ENCODE data around the gene PLCD3.
"Not testable (repeated sequence)": the region's sequence is repeated elsewhere in the genome, so short reads cannot be mapped to it uniquely, and the experiment has no call there.

Gene PLCD3

DNA sequence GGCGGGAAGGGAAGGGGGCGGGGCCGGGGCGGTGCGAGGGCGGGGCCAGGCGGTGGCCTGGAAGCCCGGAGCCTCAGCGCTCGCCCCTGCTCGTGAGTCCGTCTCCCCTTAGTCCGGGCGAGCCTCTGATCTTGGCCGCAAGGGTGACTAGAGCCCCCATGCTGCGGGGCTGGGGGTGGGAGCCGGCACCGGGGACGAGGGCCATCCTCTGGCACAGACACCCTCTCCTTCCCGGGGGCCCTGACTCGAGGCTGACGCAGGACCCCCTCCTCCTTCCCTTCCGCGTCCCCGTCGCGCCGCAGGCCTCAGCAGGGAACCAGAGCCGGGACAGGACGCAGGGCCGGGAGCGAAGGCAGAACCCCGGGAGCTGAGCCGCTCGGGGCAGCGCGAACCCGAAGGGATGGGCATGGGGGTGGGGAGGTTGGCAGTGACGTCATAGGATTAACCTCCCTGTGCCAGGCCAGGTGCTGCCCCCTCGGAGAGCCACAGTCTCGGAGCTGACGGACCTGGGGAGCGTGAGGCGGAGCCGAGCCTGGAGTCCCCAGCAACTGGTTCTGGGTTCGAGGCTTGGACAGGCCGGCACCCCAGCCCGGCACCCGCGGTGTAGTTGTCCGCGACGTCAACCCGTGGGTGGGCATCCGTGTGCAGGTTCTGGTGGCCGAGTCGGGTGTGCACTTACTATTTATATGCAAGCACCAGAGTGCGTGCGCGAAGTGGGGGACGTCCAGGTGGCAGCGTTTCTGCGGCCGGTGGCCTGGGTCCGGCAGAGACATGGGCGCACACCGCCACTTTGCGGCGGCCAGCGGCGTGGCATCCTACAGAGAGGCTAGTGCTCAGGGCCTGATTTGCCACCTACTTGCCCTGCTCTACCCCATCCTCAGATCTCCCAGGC lies 503 bp upstream of the PLCD3 start:
- peak; percentile 67 for DNase-seq

DNA sequence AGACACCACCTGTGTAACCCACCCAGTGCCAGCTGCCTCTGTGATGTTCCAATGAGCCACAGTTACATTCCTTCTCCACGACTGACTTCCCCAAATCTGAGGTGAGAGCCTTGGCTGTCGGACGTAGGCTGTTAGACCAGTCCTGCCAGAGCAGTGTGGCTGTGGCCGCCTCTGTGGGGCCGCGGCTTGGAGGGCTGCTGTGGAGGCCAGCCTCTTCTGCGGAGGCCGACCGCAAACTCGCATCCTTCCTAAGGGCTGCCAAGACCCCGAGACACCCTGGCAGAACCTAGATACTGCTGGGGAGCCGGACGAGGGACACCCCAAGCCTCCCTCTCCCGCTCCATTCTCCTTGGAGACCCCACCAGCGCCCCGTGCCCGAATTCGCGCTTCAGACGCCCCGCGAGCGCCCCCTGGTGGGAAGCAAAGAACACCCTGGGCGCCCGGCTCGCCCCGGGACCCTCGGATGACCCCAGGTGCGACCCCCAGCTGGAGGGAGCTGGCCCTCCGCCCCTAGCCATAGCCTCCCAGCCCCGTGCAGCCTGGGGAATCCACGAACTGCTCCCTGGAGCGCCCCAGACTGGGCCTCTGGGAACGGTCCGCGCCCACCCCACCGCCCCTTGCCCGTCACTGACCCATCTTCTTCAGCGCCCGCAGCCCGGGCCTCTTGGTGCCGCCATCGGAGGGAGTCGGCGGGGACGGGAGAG lies 547 bp downstream of the PLCD3 start:
- peak; percentile 26 for DNase-seq

DNA sequence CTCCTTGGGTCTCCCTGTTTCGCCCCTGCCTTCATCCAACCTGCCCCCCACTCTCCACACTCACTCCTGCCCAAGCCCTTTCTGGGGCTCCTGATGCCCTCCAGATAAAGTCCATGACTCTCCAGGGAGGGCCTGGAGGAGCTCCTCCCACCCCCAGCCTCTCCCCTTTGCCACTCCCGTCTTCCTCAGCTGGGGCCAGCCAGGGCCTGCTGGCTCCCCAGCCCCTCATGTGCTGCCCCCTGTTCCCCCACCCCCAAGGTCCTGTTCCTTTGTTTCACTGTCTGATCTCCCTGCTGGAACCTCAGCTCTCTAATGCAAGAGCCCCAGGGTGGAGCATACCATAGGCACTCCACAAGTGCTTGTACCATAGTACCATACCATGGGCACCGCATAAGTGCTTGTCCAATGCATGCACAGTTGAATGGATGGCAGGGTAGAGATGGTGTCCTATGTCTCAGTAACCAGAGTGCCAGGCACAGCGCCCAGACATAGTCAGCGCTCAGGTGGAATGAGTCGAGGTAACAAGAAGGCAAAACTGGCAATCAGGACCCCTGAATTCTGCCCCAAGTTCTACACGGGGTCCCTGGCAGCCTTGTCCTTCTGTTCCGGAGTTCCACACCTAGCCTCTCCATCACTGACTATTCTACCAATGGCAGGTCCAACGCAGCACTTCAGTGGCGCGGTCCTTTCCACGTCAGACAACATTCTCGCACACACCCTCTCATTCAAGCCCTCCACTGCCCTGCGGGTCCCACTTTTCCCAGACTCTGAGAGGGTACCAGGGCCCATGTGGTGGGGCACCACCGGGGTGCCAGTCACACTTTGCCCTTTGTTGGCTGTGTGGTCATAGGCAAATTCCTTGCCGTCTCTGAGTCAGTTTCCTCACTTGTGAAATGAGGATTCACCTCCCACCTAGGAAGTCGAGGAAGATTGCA lies 1.4 kb downstream of the PLCD3 start:
- no peak for DNase-seq

DNA sequence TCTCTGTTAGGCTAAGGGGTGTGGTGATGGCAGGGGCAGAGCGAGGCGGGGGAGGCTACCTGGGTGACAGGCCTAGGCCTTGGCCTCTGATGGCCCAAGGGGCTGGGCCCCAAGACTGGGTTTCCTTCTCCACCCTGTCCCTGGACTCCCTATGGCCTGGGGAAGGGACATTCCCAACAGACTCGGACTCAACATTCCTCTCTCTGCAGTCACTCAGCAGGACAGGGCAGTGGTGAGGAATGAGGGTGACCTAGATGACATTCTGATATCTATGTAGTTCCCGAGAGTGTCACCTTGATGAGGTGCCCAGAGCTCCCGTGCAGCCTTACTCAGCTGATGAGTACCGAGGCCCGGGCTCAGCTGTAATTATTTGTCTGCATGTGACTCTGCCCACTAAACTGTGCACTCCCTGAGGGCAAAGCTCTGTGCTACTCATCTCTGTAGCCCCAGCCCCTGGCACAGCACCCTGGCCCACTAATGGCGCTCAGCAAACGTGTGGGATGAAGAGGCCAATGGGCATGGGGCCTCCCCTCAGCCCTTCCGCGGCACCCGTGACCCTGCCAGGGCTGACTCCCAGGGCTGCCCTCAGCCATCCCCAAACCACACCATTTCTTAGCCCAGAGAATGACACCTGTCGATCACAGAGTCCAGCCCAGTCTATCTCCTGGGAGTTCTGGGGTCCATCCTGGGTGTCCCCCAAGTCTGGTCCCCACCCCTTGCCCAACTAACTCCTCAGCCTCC lies 2.2 kb downstream of the PLCD3 start:
- DNase-seq = no peak

DNA sequence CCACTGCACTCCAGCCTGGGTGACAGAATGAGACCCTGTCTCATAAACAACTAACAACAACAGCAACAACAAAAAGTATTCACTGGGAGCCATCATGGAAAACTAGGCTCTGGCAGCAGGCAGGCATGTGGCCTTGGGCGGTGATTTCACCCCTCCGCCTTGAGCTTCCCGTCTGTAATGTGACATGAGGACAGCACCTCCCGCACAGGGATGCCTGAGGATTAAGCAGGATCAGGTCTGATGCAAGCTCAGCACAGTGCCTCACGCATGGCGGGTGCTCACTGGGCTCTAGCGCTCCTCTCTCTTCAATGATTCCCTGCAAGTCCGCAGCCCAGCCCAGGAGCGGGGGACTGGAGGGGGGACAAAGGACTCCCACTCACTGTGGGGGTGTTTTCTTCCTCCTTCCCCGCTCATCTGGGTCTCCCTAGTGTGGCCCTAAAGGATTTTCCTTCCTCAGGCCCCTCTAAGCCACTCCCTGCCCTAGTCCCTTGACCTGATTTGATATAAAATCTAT lies 2.8 kb downstream of the PLCD3 start:
- DNase-seq = no peak

DNA sequence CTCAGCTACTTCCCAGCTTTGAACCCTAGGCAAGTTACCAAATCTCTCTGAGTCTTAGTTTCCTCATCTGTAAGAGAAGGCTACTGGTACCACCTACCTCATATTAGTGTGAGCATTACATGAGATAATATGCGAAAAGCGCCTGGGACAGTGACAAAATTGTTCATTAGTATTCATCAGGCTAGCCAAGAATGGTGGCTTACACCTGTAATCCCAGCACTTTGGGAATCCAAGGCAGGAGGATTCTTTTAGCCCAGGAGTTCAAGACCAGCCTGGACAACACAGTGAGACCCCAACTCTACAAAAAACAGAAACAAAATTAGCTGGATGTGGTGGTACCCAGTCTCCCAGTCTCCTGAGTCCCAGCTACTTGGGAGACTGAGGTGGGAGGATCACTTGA lies 3.3 kb downstream of the PLCD3 start:
- no peak for DNase-seq

DNA sequence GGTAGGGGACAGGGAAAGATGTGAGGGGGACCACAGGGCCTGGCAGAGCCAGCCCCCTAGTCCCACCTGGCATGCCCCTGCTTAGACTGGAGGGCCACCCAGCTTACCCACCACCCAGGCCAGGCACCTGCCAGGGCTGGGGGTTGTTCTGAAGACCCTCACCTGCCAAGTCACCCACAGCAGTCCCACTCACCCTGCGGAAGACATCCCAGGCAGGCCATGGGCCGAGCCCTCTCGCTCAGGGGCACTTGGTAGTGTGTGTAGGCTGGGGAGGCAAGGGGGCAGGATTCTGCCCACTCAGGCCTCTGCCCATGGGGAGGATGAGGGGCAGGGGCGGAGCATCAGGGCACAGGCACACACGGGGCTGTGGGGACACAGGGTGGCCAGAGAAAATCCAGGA lies 4.0 kb downstream of the PLCD3 start:
- DNase-seq = no peak

DNA sequence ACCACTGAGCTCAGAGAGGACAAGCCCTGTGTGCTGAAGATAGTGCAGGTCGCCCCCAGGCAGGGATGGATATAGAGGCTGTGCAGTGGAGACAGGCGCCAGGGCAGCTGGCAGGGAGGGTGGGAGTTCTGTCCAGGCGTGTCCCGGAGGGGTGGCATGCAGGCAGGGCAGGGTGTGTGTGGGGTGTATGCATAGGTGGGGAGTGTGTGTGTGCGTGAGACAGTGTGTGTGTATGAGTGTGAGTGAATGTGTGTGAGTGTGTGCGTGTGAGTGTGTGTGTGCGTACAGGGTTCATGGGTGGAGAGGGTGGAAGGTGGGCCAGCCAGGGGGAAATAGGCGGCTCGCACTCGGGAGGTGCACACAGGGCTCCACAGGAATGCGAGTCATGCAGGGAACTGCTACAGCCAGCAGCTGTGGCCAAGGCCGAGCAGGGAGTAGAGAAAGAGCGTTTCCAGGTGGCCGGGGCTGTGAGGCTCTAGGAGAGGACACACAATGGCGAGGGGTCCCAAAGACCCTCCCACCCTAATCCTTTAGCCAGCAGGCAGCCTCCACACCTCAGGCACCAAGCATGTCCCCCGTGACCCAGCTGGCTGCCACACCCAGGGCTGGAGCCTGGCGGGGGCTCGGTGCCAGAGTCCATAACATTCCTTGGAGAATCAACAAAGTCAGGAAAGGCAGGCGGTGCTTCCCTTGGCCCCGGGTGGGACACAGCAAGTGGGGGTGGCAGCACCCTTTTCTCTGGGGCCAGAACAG lies 4.6 kb downstream of the PLCD3 start:
- DNase-seq = no peak

DNA sequence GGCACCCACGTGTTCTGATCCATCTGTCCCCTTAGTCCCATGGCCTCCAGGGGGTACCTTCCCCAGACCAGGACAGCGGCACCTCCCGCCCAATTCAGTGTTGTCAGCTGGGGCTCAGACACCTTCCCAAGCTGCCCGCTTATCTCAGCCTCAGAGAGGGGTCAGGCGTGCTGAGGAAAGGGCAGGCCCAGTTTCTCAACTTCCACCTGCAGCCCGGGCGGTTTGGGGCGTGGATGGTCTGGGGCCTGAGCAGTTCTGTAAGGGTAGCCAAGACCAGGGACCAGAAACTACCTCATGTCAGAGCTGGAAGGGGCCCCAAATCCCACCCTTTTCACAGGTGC lies 5.1 kb downstream of the PLCD3 start:
- DNase-seq = no peak

DNA sequence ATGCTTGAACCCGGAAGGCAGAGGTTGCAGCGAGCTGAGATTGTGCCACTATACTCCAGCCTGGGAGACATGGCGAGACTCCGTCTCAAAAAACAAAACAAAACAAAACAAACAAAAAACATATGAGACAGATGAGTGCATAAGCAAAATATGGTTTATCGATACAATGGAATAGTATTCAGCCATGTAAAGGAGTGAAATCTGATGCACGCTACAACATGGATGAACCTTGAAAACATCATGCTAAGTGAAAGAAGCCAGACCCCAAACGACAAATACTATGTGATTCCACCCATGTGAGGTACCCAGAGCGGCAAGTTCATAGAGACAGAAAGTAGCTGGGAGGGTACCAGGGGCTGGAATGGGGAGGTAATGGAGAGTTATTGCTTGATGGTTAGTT lies 6.8 kb downstream of the PLCD3 start:
- no peak for DNase-seq

DNA sequence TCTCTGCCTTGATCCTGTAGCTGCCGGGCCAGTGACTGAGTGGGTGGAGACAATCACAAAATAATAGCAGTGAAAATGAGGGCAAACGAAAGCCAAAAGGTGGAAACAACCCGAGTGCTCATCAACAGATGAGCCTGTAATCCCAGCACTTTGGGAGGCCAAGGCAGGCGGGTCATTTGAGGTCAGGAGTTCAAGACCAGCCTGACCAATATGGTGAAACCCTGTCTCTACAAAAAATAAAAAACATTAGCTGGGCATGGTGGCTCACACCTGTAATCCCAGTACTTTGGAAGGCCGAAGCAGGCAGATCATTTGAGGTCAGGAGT lies 7.6 kb downstream of the PLCD3 start:
- DNase-seq = not testable (repeated sequence)

DNA sequence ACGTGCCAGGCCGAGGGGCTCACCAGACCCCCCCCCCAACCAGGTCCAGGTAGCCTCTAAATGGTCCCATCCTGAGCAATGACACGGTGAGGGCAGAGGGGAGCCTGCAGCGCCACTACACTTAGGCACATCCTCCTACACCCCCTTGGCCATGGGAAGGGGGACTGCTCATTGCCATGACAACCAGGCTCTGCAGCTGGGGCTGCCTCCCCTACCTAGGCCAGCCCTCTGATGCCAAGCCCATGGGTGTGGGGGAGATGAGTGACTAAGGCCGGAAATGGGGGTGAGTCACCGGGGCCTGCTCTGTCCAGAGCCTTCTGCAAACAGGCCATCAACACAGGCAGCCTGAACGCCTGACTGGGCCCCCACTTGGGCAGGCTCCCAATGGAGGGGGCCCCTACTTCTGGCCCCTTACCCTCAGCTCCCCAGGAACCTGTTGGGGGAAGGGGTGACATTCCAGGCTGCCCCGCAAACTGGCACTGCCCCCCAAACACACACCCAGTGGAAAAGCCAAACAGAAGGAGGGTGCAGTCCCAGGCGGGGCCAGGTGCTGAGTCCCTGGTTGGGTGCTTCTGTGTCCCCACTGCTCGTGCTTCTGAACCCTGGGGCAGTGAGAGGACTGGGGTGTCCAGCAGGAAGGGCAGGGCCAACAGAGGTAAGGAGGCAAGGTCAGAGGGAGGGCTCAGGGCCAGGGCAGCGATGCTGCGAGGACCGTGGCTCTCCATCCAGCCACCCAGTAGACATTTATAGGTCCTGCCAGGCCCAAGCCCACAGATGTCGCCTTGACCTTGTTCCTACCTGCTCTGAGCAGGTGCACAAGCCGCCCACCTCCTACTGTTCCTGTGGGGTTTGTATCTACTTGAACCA lies 8.2 kb downstream of the PLCD3 start:
- DNase-seq = no peak

DNA sequence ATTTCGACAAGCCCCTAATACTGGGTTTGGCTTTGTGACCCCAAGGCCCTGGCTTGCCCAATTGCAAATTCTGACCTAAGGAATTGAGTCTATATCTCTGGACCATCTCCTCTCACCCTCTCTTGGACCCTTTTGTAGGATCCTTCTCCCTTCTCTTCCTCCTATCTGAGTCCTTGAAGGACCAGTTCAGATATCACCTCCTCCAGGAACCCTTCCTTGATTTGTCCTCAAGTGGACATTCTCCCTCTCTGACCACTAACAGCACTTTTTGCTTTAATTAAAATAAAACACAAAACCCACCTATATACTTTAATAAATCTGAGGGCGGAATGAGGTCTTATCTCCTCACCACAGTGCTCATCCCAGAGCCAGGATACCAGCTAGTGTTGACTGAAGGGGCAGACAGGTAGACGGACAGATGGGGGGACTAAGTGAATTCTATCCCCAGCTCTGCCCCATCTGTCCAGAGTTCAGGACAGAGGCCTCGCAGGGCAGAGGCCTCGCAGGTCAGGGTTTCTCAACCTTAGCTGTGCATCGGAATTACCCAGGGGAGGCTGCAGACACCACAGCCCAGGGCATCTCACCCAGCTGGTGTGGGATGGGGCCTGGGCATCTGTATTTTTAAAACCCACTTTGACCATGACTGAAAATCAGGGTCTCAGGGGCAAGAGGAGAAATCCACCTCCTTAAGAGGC lies 9.1 kb downstream of the PLCD3 start:
- no peak for DNase-seq

DNA sequence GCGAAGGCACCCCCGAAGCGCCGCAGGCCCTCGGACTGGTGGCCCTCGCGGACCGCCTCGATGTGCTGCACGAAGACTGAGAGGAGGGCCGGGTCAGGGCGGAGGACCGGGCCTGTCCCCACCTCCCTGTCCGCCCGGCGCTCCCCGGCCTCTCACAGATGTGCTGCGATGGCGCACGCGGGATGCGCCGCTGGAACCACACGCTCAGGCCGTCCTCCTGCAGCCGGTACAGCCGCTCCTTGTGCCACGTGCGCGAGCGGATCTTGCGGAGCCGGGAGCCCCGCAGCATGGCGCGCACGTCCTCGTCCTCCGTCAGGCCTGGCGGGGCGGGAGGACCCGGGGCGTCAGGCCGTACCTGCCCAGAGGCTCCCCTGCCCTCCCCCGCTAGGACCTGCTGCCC lies 11.3 kb downstream of the PLCD3 start:
- no peak for DNase-seq

DNA sequence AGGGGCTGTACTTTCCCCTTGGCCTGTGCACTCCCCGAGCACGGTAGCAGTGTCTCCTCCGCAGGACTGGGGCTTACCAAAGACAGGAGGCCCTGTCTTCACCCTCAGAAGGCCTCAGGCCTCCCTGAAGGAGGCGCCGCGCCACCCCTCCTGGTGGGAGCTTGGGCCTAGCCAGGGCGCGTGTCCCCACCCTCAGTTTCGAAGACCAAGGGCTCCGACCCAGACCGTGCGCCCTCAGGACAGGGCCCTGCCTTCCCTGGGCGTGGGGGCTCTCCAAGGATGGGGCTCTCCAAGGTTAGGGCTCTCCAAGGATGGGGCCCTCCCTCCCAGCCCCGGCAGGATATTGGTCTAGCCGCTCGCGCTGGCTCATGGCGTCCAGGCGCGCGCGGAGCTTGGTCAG lies 11.8 kb downstream of the PLCD3 start:
- no peak for DNase-seq

DNA sequence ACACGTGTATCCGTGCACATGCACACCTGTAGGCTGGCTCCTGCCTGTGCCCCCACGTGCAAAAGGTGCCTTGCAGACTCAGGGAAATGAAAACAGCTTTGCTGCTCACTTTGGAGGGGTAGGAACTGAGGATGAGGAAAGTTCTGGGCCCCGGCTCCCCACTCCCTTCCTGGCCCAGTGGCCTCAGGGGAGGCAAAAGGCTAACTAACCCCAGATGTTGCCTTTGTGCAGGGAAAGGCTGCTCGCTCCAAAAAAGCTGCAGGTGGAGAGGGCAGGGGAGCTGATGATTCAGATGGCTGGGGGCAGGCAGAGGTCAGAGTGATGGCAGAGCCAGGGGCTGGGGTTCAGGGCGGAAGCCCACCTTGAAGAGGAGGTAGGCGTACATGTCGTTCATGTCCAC lies 12.4 kb downstream of the PLCD3 start:
- no peak for DNase-seq

DNA sequence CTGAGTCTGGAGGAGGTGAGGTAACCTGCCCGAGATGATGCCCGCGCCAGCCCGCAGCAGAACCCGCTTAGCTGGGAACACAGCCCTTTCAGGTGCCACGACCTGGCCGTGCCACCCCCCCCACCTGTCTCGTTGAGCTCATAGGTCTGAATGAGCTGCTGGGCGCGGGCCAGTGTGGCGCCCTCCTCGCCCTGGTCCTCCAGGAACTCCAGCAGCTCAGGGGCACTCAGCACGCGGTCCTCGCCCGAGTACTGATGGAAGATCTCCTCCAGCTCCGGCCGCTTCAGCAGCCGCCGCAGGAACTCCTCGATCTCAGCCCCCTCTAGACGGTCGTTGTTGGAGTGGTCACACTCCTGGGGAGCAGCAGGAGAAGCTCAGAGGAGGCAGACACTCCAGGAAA lies 13.6 kb downstream of the PLCD3 start:
- DNase-seq = no peak

DNA sequence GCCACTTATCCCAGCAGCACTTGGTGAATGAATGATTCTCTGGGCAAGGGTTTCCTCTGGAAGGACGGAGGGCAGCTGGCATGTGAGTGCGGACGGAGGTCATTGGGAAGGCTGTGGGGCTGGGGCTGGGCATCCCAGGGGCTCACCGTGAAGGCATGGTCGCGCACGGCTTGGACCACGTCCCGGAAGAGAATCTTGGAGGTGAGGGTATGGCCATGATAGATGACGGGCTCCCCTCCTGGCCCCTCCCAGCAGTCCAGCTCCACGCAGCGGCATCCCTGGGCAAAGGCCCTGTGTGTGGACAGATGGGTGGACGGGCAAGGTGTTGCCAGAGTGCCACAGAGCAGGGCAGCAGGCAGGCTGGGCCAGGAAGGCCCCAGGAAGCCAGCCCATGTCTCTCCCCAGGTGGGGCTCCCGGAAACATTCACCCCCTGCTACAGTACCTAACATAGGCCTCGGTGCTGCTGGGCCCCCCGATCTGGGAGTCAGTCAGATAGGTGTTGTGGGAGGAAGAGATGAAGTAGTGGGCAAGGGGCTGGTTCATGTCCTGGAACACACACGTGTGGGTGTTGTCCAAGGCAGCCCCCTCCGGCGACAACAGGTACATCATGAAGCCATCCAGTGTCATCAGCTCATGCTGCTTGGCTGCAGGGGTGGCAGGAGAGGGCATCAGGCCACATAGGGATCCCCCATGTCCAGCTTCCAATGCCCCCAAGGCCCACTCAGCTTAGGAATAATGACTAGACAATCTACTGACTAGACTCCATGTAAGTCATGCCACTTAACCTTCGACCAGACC lies 14.3 kb downstream of the PLCD3 start:
- DNase-seq = no peak

DNA sequence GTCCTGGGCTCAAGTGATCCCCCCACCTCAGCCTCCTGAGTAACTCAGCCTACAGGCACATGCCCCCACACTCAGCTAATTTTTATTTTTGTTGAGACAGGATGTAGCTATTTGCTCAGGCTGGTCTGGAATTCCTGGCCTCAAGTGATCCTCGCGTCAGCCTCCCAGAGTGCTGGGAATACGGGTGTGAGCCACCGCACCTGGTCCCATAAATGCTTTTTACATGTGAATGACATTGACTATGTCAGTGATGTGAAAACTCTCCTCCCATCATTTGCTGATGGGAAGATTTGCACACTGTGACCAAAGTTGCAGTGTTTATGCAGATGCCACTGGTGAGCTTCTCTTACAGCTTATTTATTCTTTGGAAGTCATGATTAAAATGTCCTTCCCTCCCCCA lies 15.0 kb downstream of the PLCD3 start:
- DNase-seq = no peak

Data from central memory CD4-positive, alpha-beta T cell (primary cell).